Peyer's patch (tissue), 4 donors: Measurements from ENCODE around the gene INTS11. TPM values are rescaled to one million over a fixed set of nuclear protein-coding genes. Genes with fewer than 3 reads are reported as not detected.

Source experiments
- DNase-seq, 3 donors: peaks; one replicate each; pipeline ENCODE4 v3.0.0-alpha.2; 2017 to 2019
- H3K27ac ChIP-seq, 4 donors: fragments of 200-600 bp; sonication (generic); one replicate each; pipeline ENCODE4 v1.5.1; 2016 to 2019
- H3K27me3 ChIP-seq, 2 donors: fragments of 200-600 bp; sonication (generic); one replicate each; pipeline ENCODE4 v1.5.1; 2019
- H3K36me3 ChIP-seq, 3 donors: fragments of 200-600 bp; sonication (generic); one replicate each; pipeline ENCODE4 v1.5.1; 2016 to 2019
- H3K4me1 ChIP-seq, 4 donors: fragments of 200-600 bp; sonication (generic); one replicate each; pipeline ENCODE4 v1.5.1; 2016 to 2019
- H3K4me3 ChIP-seq, 4 donors: fragments of 200-600 bp; sonication (generic); 1 replicate in 3 of 4; 2 replicates in 1 of 4; pipeline ENCODE4 v1.5.1; 2016 to 2019; ENCODE audit warnings: mild to moderate bottlenecking in 1 of 4
- H3K9me3 ChIP-seq, 4 donors: fragments of 200-600 bp; sonication (generic); one replicate each; pipeline ENCODE4 v1.5.1; 2016 to 2019; ENCODE audit warnings: mild to moderate bottlenecking in 1 of 4
- CTCF ChIP-seq, 6 experiments: fragments of 450-650 bp in 4 of 6; fragments of 200-600 bp in 2 of 6; sonication (generic) in 1 of 6; IDR thresholded peaks; one replicate each; pipeline ENCODE4 v1.5.1; 2017 to 2019; ENCODE audit warnings: antibody characterized with exemption in 6 of 6, mild to moderate bottlenecking in 3 of 6, moderate library complexity in 1 of 6
- POLR2A ChIP-seq, 2 donors: fragments of 450-650 bp; IDR thresholded peaks; one replicate each; pipeline ENCODE4 v1.5.1; 2017; ENCODE audit warnings: antibody characterized with exemption in 2 of 2, mild to moderate bottlenecking in 2 of 2, moderate library complexity in 2 of 2
- total RNA-seq, 4 donors: library from RNA; depleted of rRNA; stranded (reverse); fragments of >200 nt; gene quantifications; one replicate each; pipeline ENCODE4 v1.1.0, GENCODE V29; 2016

The INTS11 gene
- total RNA-seq, 4 donors from 2014 or later: 146 to 359 (median 273) TPM

GRCh38 chr1:1280782-1281481, 43.5 kb downstream of the INTS11 start:
- Histone ChIP-seq H3K27me3 (no peaks in the 10 kb centered on the region), H3K36me3 (no peaks in the 10 kb centered on the region), H3K27ac (peak overlapping the region in 3 of 4 donors; percentile 78 to 96 (median 86)), H3K4me3 (peak overlapping the region in 2 of 4 donors; percentile 10 to 13), H3K9me3 (no peaks in the 10 kb centered on the region), H3K4me1 (peaks cover 0 to 41% (median 2%) of the 10 kb centered on the region in 4 donors)
- TF ChIP-seq CTCF (IDR thresholded peaks at IDR 0.05) (no peak), POLR2A (IDR thresholded peaks at IDR 0.05) (no peak)
- DNase-seq: no peak

GRCh38 chr1:1279028-1279427, 45.4 kb downstream of the INTS11 start:
- H3K4me3 ChIP-seq: no peak overlapping the region
- H3K36me3 ChIP-seq: no peaks in the 10 kb centered on the region
- DNase-seq: no peak
- peaks cover 0 to 40% (median 6%) of the 10 kb centered on the region in 4 donors for H3K4me1 ChIP-seq
- no peaks in the 10 kb centered on the region for H3K27me3 ChIP-seq
- H3K9me3 ChIP-seq: no peaks in the 10 kb centered on the region
- no peak for TF ChIP-seq POLR2A (IDR thresholded peaks at IDR 0.05)
- no peak for TF ChIP-seq CTCF (IDR thresholded peaks at IDR 0.05)
- H3K27ac ChIP-seq: no peak overlapping the region

- Histone ChIP-seq H3K4me1 (peaks cover 0 to 40% (median 6%) of the 10 kb centered on the region in 4 donors), H3K27me3 (no peaks in the 10 kb centered on the region), H3K27ac (no peak overlapping the region), H3K36me3 (no peaks in the 10 kb centered on the region), H3K4me3 (no peak overlapping the region), H3K9me3 (no peaks in the 10 kb centered on the region)
- TF ChIP-seq CTCF (IDR thresholded peaks at IDR 0.05): peak in 1 of 6 experiments; percentile 10
- TF ChIP-seq POLR2A (IDR thresholded peaks at IDR 0.05): no peak
- no peak for DNase-seq
Observed at GRCh38 chr1:1278620-1279019, 45.8 kb downstream of the INTS11 start.

- H3K36me3 ChIP-seq: no peaks in the 10 kb centered on the region
- no peak overlapping the region for H3K4me3 ChIP-seq
- H3K4me1 ChIP-seq: peaks cover 5 to 44% (median 21%) of the 10 kb centered on the region in 4 donors
- H3K9me3 ChIP-seq: no peaks in the 10 kb centered on the region
- TF ChIP-seq CTCF (IDR thresholded peaks at IDR 0.05): no peak
- no peaks in the 10 kb centered on the region for H3K27me3 ChIP-seq
- no peak for DNase-seq
- H3K27ac ChIP-seq: no peak overlapping the region
Observed at GRCh38 chr1:1275836-1276235, 48.6 kb downstream of the INTS11 start.

GRCh38 chr1:1274931-1275431, 49.5 kb downstream of the INTS11 start:
- DNase-seq: no peak
- Histone ChIP-seq H3K4me1 (peaks cover 5 to 47% (median 28%) of the 10 kb centered on the region in 4 donors), H3K4me3 (no peak overlapping the region), H3K27ac (no peak overlapping the region), H3K36me3 (no peaks in the 10 kb centered on the region), H3K9me3 (no peaks in the 10 kb centered on the region), H3K27me3 (no peaks in the 10 kb centered on the region)
- TF ChIP-seq POLR2A (IDR thresholded peaks at IDR 0.05) (no peak), CTCF (IDR thresholded peaks at IDR 0.05) (no peak)
